Heart left ventricle (tissue), 16 donors: ENCODE data around the gene MAP3K5. TPM values are rescaled to one million over a fixed set of nuclear protein-coding genes. Genes with fewer than 3 reads are reported as not detected.
A peak's percentile ranks its signal among the peaks of the same experiment; 100 is the strongest.

ENCODE experiments used
- ATAC-seq, 4 donors: fragments of 200-7000 bp; cut with Tn5 transposase; one replicate each; pipeline ENCODE4 v1.9.1; 2020 to 2022; ENCODE audit warnings: moderate library complexity in 4 of 4, mild to moderate bottlenecking in 3 of 4, moderate number of reproducible peaks in 1 of 4
- DNase-seq, 5 donors: peaks; one replicate each; pipeline ENCODE4 v3.0.0-alpha.2; 2020
- H3K27ac ChIP-seq, 12 donors: fragments of 200-600 bp; sonication (generic) in 4 of 12; one replicate each; pipeline versions ENCODE4 v1.5.0 to v1.8.0; 2016 to 2022; ENCODE audit warnings: mild to moderate bottlenecking in 2 of 12
- H3K27me3 ChIP-seq, 9 donors: fragments of 200-600 bp; sonication (generic) in 2 of 9; one replicate each; pipeline versions ENCODE4 v1.5.1 to v1.8.0; 2016 to 2022; ENCODE audit warnings: mild to moderate bottlenecking in 3 of 9
- H3K36me3 ChIP-seq, 9 donors: fragments of 200-600 bp; sonication (generic) in 2 of 9; one replicate each; pipeline versions ENCODE4 v1.5.0 to v1.8.0; 2018 to 2022; ENCODE audit warnings: mild to moderate bottlenecking in 2 of 9
- H3K4me1 ChIP-seq, 12 donors: fragments of 200-600 bp; sonication (generic) in 4 of 12; one replicate each; pipeline versions ENCODE4 v1.5.0 to v1.8.0; 2016 to 2022; ENCODE audit warnings: mild to moderate bottlenecking in 3 of 12
- H3K4me3 ChIP-seq, 12 donors: fragments of 200-600 bp; sonication (generic) in 4 of 12; one replicate each; pipeline versions ENCODE4 v1.5.0 to v1.8.0; 2017 to 2022; ENCODE audit warnings: mild to moderate bottlenecking in 9 of 12, moderate library complexity in 4 of 12
- H3K9me3 ChIP-seq, 12 donors: fragments of 200-600 bp; sonication (generic) in 4 of 12; one replicate each; pipeline versions ENCODE4 v1.5.0 to v1.8.0; 2016 to 2022; ENCODE audit warnings: mild to moderate bottlenecking in 1 of 12
- CTCF ChIP-seq, 12 donors: fragments of 200-600 bp; sonication (generic) in 4 of 12; IDR thresholded peaks; one replicate each; pipeline versions ENCODE4 v1.5.0 to v1.8.0; 2018 to 2022; ENCODE audit warnings: antibody characterized with exemption in 12 of 12, mild to moderate bottlenecking in 5 of 12
- POLR2A ChIP-seq, 2 donors: fragments of 450-650 bp; IDR thresholded peaks; one replicate each; pipeline ENCODE4 v1.6.1; 2017; ENCODE audit warnings: antibody characterized with exemption in 2 of 2, mild to moderate bottlenecking in 2 of 2, moderate library complexity in 2 of 2
- WGBS, 4 donors: extraction: QIAGEN DNeasy Blood & Tissue Kit in 2 of 4; methylation state at CpG; one replicate each; pipeline versions ENCODE4 v1.1.5 to v1.1.7; 2013 to 2018; 5-methylcytosine and 5-hydroxymethylcytosine counted together
- intact Hi-C, 10 donors: fragments of 100-400 bp; cut with DNase I; formaldehyde crosslinking; loops; one replicate each; pipeline versions ENCODE4 v1.11.1 to v1.14.2; 2022
- polyA plus RNA-seq, 2 donors: library from polyadenylated mRNA; stranded (reverse); fragments of 200-250 nt; gene quantifications; one replicate each; pipeline ENCODE4 v1.2.3, GENCODE V29; 2013
- total RNA-seq, 9 donors: library from RNA; depleted of rRNA in 2 of 9; stranded (reverse); fragments of >200 nt in 2 of 9; fragmentation: NEBNext Ultra II Directional in 3 of 9; extraction: Animal tissue kit (Norgen Biotek cat#: 25700) in 3 of 9; gene quantifications; one replicate each; pipeline versions ENCODE4 v1.1.0 to v1.2.4, GENCODE V29; 2016 to 2023
- donor health status: ischemic (EF 13 %, LVEDD 7.1; RV severe dilation, severe dysfunction).
- donor health status: healthy with polysubstance abuse.
- donor health status: DM: no; HTN: yes; CAD: no.
- donor health status: DM: no; HTN: no; CAD: no.
- donor health status: ischemic (EF 25% LVEDD 6.9; RV normal size, moderate dysfunction).
- donor health status: ischemic (EF 25% LVEDD 5.7; RV mildly dilated, moderate dysfunction).
- donor health status: healthy.
- donor health status: DM: yes; HTN: yes; CAD: no.
- donor health status: ischemic (EF 35%, LVEDD 5.7; RV mildly dilated, moderate dysfunction).
- donor health status: nonischemic (EF 11% LVEDD 7.7; RV severe dilation, severe dysfunction).
- donor health status: DM: yes; HTN: yes; CAD: no.
- donor health status: PGD.
- donor health status: ischemic (EF 29% LVEDD 5.4; RV normal size, mild dysfunction).
- donor health status: nonischemic (EF 23%, LVEDD 6.1; RV moderate dilation, normal function).

MAP3K5 gene
- total and polyA plus RNA-seq, 11 donors = 7.1 to 34.1 (median 27.8) TPM

- intact Hi-C loops = loop anchor here in 3 of 10 donors (10.0 kb wide), 1 partner anchor 1045 kb away; no protein-coding TSS in a partner anchor
- Histone ChIP-seq H3K4me1 (peaks cover 0 to 22% (median 14%) of the 10 kb centered on the region in 12 donors), H3K27ac (peak overlapping the region in 1 of 12 donors; percentile 24), H3K4me3 (peak overlapping the region; percentile 43 to 91 (median 81)), H3K9me3 (no peaks in the 10 kb centered on the region), H3K36me3 (peaks cover 0 to under 1% (median 0%) of the 10 kb centered on the region in 9 donors), H3K27me3 (peaks cover 0 to 46% (median 6%) of the 10 kb centered on the region in 9 donors)
- 2 to 3% (median 2%) methylated on average over 32 to 42 of the region's 42 CpGs for WGBS, 4 donors
- ATAC-seq (peak in 3 of 4 donors; percentile 10 to 21 (median 14)), DNase-seq (peak in 1 of 5 donors; percentile 65)
- TF ChIP-seq POLR2A (IDR thresholded peaks at IDR 0.05) = no peak
- no peak for TF ChIP-seq CTCF (IDR thresholded peaks at IDR 0.05)
Observed at GRCh38 chr6:136549300-136550044, 242.8 kb downstream of the MAP3K5 start.

- ATAC-seq (no peak), DNase-seq (no peak)
- Histone ChIP-seq H3K36me3 (no peaks in the 10 kb centered on the region), H3K4me3 (peak overlapping the region in 4 of 12 donors; percentile 72 to 89 (median 84)), H3K4me1 (peaks cover 0 to 22% (median 14%) of the 10 kb centered on the region in 12 donors), H3K27me3 (peaks cover 0 to 46% (median 6%) of the 10 kb centered on the region in 9 donors), H3K27ac (no peak overlapping the region), H3K9me3 (no peaks in the 10 kb centered on the region)
- intact Hi-C loops = loop anchor here in 2 of 10 donors (10.0 kb wide), 1 partner anchor 1044 kb away; no protein-coding TSS in a partner anchor
- TF ChIP-seq POLR2A (IDR thresholded peaks at IDR 0.05) = no peak
- no peak for TF ChIP-seq CTCF (IDR thresholded peaks at IDR 0.05)
- 68 to 74% (median 70%) methylated on average over 14 of the region's 14 CpGs for WGBS, 4 donors
Observed at GRCh38 chr6:136548582-136549299, 243.5 kb downstream of the MAP3K5 start.

- Histone ChIP-seq H3K27me3 (peaks cover 0 to 46% (median 6%) of the 10 kb centered on the region in 9 donors), H3K36me3 (no peaks in the 10 kb centered on the region), H3K9me3 (no peaks in the 10 kb centered on the region), H3K4me1 (peaks cover 0 to 22% (median 14%) of the 10 kb centered on the region in 12 donors), H3K4me3 (no peak overlapping the region), H3K27ac (no peak overlapping the region)
- TF ChIP-seq CTCF (IDR thresholded peaks at IDR 0.05) (no peak), POLR2A (IDR thresholded peaks at IDR 0.05) (no peak)
- DNase-seq = no peak
- 84 to 88% (median 87%) methylated on average over 1 of the region's 1 CpG for WGBS, 4 donors
- intact Hi-C loops = loop anchor here in 2 of 10 donors (10.0 kb wide), 1 partner anchor 1043 kb away; no protein-coding TSS in a partner anchor
- ATAC-seq = no peak
Observed at GRCh38 chr6:136547871-136548270, 244.4 kb downstream of the MAP3K5 start.

- intact Hi-C loops = loop anchor here in 2 of 10 donors (10.0 kb wide), 1 partner anchor 1043 kb away; no protein-coding TSS in a partner anchor
- Histone ChIP-seq H3K4me3 (no peak overlapping the region), H3K9me3 (no peaks in the 10 kb centered on the region), H3K4me1 (peaks cover 0 to 22% (median 14%) of the 10 kb centered on the region in 12 donors), H3K36me3 (no peaks in the 10 kb centered on the region), H3K27me3 (peaks cover 0 to 43% (median 6%) of the 10 kb centered on the region in 9 donors), H3K27ac (no peak overlapping the region)
- WGBS, 4 donors = 50 to 63% (median 56%) methylated on average over 4 of the region's 4 CpGs
- TF ChIP-seq POLR2A (IDR thresholded peaks at IDR 0.05) = no peak
- TF ChIP-seq CTCF (IDR thresholded peaks at IDR 0.05) = peak in 8 of 12 donors; percentile 9 to 47 (median 34)
- ATAC-seq = no peak
- no peak for DNase-seq
Observed at GRCh38 chr6:136547336-136547735, 244.9 kb downstream of the MAP3K5 start.
